BLaER1 (cell line): Measurements from ENCODE around the gene FCHO2.

Source experiments
- H3K27ac ChIP-seq: shearing (Covaris generic); formaldehyde crosslinking; 2 replicates; pipeline ENCODE4 v1.8.1; 2022
- H3K27me3 ChIP-seq: shearing (Covaris generic); formaldehyde crosslinking; 2 replicates; pipeline ENCODE4 v1.8.1; 2022
- H3K36me3 ChIP-seq: shearing (Covaris generic); formaldehyde crosslinking; 2 replicates; pipeline ENCODE4 v1.8.1; 2022
- H3K4me1 ChIP-seq: shearing (Covaris generic); formaldehyde crosslinking; 2 replicates; pipeline ENCODE4 v1.8.1; 2022
- H3K4me2 ChIP-seq: shearing (Covaris generic); formaldehyde crosslinking; 2 replicates; pipeline ENCODE4 v1.8.1; 2022
- H3K4me3 ChIP-seq: shearing (Covaris generic); formaldehyde crosslinking; 2 replicates; pipeline ENCODE4 v1.8.1; 2022
- H3K9ac ChIP-seq: shearing (Covaris generic); formaldehyde crosslinking; 2 replicates; pipeline ENCODE4 v1.8.1; 2022
- H3K9me3 ChIP-seq: shearing (Covaris generic); formaldehyde crosslinking; 2 replicates; pipeline ENCODE4 v1.8.1; 2022
- H4K20me1 ChIP-seq: shearing (Covaris generic); formaldehyde crosslinking; 2 replicates; pipeline ENCODE4 v1.8.1; 2022
- Cebpa-rat ChIP-seq: shearing (Covaris generic); IDR thresholded peaks from 2 replicates; pipeline ENCODE4 v1.8.1; 2022

The FCHO2 gene

GRCh38 chr5:73118391-73118973, 162.6 kb downstream of the FCHO2 start:
- H3K4me2 ChIP-seq: no peak overlapping the region
- H3K4me1 ChIP-seq: peaks cover 17% of the 10 kb centered on the region
- peaks cover 5% of the 10 kb centered on the region; the same call in 1 of the 2 replicates for H3K27me3 ChIP-seq
- no peaks in the 10 kb centered on the region for H3K36me3 ChIP-seq
- H3K9ac ChIP-seq: no peak overlapping the region
- TF ChIP-seq Cebpa-rat: no peak
- H4K20me1 ChIP-seq: no peaks in the 10 kb centered on the region
- peaks cover 20% of the 10 kb centered on the region for H3K9me3 ChIP-seq
- H3K4me3 ChIP-seq: no peak overlapping the region
- no peak overlapping the region for H3K27ac ChIP-seq

GRCh38 chr5:73119451-73120157, 163.8 kb downstream of the FCHO2 start:
- H3K4me2 ChIP-seq: no peak overlapping the region
- no peak for TF ChIP-seq Cebpa-rat
- H3K9ac ChIP-seq: no peak overlapping the region
- peaks cover 20% of the 10 kb centered on the region for H3K9me3 ChIP-seq
- H4K20me1 ChIP-seq: no peaks in the 10 kb centered on the region
- no peak overlapping the region for H3K4me3 ChIP-seq
- H3K4me1 ChIP-seq: peaks cover 18% of the 10 kb centered on the region
- peaks cover 5% of the 10 kb centered on the region; the same call in 1 of the 2 replicates for H3K27me3 ChIP-seq
- H3K36me3 ChIP-seq: no peaks in the 10 kb centered on the region
- H3K27ac ChIP-seq: no peak overlapping the region

GRCh38 chr5:73120222-73121118, 164.6 kb downstream of the FCHO2 start, which contains the start of gene TMEM171:
TMEM171 (plus strand) TSS chr5:73120575; CDS start chr5:73123374, 2,799 bp downstream.
- Histone ChIP-seq H3K9ac (no peak within 1 kb of the TSS), H3K36me3 (no peaks in the 10 kb centered on the region), H3K9me3 (peaks cover 20% of the 10 kb centered on the region), H3K27ac (no peak within 1 kb of the TSS), H3K4me3 (no peak within 1 kb of the TSS), H3K4me1 (peaks cover 18% of the 10 kb centered on the region), H4K20me1 (no peaks in the 10 kb centered on the region), H3K4me2 (no peak within 1 kb of the TSS), H3K27me3 (peaks cover 4% of the 10 kb centered on the region; the same call in 1 of the 2 replicates)
- TF ChIP-seq Cebpa-rat: no peak

- Histone ChIP-seq H3K27me3 (no peaks in the 10 kb centered on the region), H3K4me2 (no peak overlapping the region), H3K36me3 (no peaks in the 10 kb centered on the region), H3K27ac (no peak overlapping the region), H3K4me3 (no peak overlapping the region), H3K9me3 (peaks cover 20% of the 10 kb centered on the region), H3K4me1 (peaks cover 18% of the 10 kb centered on the region), H4K20me1 (no peaks in the 10 kb centered on the region), H3K9ac (no peak overlapping the region)
- no peak for TF ChIP-seq Cebpa-rat
These were observed 165.2 kb downstream of the FCHO2 start for GRCh38 chr5:73121119-73121463.

- Histone ChIP-seq H3K4me3 (no peak overlapping the region), H3K27ac (no peak overlapping the region), H3K9me3 (peaks cover 15% of the 10 kb centered on the region), H3K4me2 (peak overlapping the region; percentile 47), H3K4me1 (peaks cover 18% of the 10 kb centered on the region), H3K27me3 (no peaks in the 10 kb centered on the region), H3K9ac (no peak overlapping the region), H4K20me1 (no peaks in the 10 kb centered on the region), H3K36me3 (no peaks in the 10 kb centered on the region)
- TF ChIP-seq Cebpa-rat: no peak
These were observed 167.3 kb downstream of the FCHO2 start for GRCh38 chr5:73122875-73123810.

- Histone ChIP-seq H3K4me1 (peaks cover 18% of the 10 kb centered on the region), H3K4me3 (no peak overlapping the region), H3K27me3 (no peaks in the 10 kb centered on the region), H3K4me2 (no peak overlapping the region), H3K9ac (no peak overlapping the region), H3K9me3 (peaks cover 5% of the 10 kb centered on the region), H3K27ac (no peak overlapping the region), H4K20me1 (no peaks in the 10 kb centered on the region), H3K36me3 (no peaks in the 10 kb centered on the region)
- TF ChIP-seq Cebpa-rat: no peak
These were observed 169.4 kb downstream of the FCHO2 start for GRCh38 chr5:73125289-73125688.

- Histone ChIP-seq H3K27me3 (no peaks in the 10 kb centered on the region), H3K4me1 (peaks cover 18% of the 10 kb centered on the region), H3K9me3 (no peaks in the 10 kb centered on the region), H3K4me2 (no peak overlapping the region), H4K20me1 (no peaks in the 10 kb centered on the region), H3K4me3 (no peak overlapping the region), H3K27ac (no peak overlapping the region), H3K9ac (no peak overlapping the region), H3K36me3 (no peaks in the 10 kb centered on the region)
- TF ChIP-seq Cebpa-rat: no peak
These were observed 170.5 kb downstream of the FCHO2 start for GRCh38 chr5:73126381-73126780.

GRCh38 chr5:73126957-73127356, 171.1 kb downstream of the FCHO2 start:
- H3K4me2 ChIP-seq: no peak overlapping the region
- no peaks in the 10 kb centered on the region for H3K27me3 ChIP-seq
- peaks cover 17% of the 10 kb centered on the region for H3K4me1 ChIP-seq
- H3K27ac ChIP-seq: no peak overlapping the region
- no peak for TF ChIP-seq Cebpa-rat
- H3K9ac ChIP-seq: no peak overlapping the region
- H3K36me3 ChIP-seq: no peaks in the 10 kb centered on the region
- no peaks in the 10 kb centered on the region for H4K20me1 ChIP-seq
- no peaks in the 10 kb centered on the region for H3K9me3 ChIP-seq
- no peak overlapping the region for H3K4me3 ChIP-seq

- H3K4me2 ChIP-seq: no peak overlapping the region
- H3K4me3 ChIP-seq: no peak overlapping the region
- H3K9me3 ChIP-seq: no peaks in the 10 kb centered on the region
- TF ChIP-seq Cebpa-rat: no peak
- no peaks in the 10 kb centered on the region for H3K36me3 ChIP-seq
- no peak overlapping the region for H3K27ac ChIP-seq
- H4K20me1 ChIP-seq: no peaks in the 10 kb centered on the region
- H3K27me3 ChIP-seq: no peaks in the 10 kb centered on the region
- no peaks in the 10 kb centered on the region for H3K4me1 ChIP-seq
- H3K9ac ChIP-seq: no peak overlapping the region
These were observed 173.3 kb downstream of the FCHO2 start for GRCh38 chr5:73129143-73129542.
